Activated CD4-positive, alpha-beta T cell treated with anti-CD3 and anti-CD28 coated beads, Interleukin-2, amount 50 U/mL, for 24 hours (primary cell): ENCODE measurements around the gene SH3BP5.

Source experiments
- DNase-seq, 2 donors: peaks; one replicate each; pipeline ENCODE4 v3.0.0-alpha.2; 2020; ENCODE audit warnings: low read depth in 1 of 2, low spot score in 1 of 2

Gene SH3BP5

DNA sequence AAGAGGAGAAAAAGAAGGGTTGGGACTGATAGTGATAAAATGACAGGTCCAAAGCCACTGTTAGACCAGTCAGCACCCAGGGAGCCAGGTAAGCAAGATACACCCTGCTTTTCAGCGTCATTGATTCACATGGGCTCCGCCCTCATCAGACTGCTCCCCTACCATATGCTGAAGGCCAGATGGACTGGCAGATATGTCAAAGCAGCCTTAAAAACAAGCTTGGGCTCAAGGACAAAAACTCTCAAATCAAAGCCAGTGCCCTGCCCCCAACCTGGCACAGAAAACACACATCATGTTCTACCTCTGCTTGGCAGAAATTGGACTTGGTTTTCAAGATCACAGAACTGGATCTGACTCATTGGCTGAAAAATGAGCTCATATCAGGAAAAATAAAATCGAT lies 33.4 kb downstream of the SH3BP5 start:
- DNase-seq, result no peak

DNA sequence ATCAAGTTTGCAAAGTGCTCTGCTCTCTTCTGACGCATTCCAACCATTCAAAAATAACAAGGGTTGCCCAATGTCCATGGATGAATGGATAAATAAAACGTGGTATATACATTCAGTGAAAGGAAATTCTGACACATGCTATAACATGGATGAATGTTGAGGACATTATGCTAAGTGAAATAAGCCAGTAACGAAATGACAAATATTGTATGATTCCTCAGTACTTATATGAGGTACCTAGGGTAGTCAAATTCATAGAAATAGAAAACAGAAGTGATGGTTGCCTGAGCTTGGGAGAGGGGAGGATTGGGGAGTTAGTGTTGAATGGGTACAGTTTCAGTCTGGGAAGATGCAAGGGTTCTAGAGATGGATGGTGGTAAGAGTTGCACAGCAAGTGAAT lies 33.9 kb downstream of the SH3BP5 start:
- DNase-seq, result no peak

DNA sequence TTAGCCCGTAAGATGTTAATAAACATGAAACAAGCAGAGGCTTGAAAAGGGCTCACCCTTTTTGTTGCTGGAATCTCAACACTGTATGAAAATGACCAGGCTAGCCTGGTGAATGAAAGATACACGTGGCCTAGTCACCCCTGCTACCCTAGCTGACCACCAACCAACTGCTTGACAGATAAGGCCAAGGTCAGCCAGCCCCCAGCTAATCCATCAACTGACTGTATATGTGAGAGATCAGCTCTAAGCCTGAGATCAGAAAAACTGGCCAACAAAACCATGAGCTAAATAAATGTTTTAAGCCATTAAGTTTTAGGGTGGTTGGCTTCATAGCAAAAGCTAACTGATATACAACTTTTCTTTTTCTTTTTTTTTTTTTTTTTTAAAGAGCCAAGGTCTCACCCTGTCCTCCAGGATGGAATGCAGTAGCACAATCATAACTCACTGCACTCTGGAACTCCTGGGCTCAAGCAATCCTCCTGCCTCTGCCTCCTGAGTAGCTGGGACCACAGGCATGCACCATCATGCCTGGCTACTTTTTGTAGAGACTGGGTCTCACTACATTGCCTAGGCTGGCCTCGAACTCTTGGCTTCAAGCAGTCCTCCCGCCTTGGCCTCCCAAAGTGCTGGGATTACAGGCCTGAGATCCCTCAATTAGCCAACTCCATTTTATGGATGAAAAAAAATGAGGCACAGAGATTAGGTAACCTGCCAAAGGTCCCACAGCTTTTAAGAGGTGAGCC lies 34.6 kb downstream of the SH3BP5 start:
- DNase-seq, result no peak

DNA sequence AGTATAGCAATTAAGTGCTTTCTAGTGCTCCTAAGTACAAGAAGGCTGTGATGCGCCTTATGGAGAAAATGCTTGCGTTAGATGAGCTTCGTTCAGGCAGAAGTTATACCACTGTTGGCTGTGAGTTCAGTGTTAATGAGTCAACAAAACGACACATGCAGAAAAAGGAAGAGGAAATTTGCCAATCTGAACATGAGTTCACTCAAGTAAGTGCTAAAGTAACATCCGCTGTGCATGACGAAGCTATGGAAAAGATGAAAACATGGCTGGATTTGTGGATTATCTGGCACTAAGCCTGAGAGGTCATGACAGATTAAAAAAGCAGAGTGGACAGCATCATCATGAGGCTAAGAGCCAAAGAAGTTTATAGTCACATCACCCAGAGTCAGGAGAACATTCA lies 36.9 kb downstream of the SH3BP5 start:
- no peak for DNase-seq

DNA sequence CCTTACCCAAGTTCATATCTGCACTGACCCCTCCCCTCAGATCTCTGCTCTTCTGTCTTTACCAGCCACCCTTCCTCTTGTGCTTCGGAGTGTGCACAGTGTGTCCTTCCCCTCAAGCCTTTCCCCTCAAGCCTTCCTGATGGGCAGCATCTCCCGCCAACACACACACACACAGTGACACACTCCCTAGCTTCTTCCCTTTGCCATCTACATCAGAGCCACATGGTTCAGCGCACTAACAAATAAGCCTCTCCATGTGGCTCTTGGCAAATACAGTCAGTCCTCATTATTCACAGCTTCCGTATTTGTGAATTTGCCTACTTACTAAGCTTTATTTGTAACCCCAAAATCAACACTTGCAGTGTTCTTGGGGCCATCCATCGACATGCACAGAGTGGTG lies 37.5 kb downstream of the SH3BP5 start:
- DNase-seq, result no peak

DNA sequence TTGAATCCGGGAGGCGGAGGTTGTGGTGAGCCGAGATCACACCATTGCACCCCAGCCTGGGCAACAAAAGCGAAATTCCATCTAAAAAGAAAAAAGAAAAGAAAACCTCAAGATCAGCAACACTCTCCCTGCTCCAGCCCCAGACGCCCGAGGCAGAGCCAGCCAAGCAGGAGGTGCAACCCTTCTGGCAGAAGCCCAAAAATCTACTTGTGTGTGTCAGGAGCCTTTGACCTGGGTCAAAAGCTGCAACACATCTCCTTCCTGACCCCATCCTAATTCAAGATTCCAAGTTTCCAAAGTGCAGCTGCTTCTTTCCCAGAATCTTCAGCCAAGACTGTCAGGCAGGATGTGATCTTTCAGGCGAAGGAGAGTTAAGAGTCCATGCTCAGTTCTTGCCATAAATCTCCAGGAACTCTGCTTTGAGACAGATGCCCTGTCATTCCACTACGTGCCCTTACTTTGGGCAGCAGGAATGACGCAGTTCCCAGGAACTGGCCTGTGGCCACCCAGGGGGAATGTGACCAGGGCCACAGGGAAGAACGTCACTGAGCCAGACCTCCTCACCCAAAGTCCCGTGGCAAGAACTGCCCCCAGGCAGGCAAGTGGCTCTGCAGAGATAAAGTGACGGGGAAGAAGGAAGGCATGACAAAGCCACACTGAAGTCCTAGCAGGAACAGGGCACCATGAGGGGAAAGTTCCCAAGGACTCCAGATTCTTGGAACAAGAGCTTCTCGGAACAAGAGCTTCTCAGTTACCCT lies 39.4 kb downstream of the SH3BP5 start:
- no peak for DNase-seq

DNA sequence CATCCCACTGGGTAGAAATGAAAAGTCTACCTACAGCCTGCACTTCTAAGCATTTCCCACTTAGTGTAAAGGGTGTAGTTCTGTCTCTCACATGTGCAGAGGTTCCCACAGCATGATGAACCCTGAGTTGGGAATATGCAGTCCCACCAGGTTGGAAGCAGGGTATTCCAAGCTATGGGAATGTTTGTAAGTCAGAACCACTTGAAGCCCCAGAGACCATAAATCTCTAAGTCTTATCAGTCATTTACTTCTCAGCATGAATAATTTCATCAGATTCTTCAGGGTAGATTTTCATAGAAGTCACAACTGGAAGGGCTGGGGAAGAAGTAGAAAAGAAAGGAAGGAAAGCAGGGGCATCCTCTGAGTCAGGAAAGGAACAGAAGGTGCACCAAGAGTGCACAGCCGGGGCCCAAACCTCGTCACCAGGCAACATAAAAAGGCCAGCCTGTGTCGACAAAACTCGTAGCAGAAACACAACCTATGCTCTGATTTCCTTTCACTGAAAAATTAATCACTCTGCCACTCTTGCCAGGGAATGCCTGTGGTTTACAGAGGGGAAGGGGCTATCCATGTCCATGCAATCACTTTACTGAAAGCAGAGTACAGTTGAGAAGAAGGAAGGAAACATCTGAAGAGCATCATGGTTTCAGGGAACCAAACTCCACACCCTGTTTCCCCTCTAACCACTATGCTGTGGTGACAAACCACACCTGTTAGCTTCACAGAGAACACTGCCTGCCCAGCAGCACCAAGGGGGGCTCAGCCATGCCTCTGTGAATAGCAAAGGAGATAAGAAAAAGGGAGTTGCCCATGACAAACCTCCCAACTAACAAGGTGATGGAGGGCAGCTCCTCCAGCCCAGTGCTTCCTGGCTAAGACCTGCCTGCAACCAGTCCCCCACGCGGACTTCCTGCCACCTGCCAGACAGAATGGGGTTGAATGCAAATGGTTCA lies 40.5 kb downstream of the SH3BP5 start:
- peak; percentile 18 to 29 for DNase-seq

DNA sequence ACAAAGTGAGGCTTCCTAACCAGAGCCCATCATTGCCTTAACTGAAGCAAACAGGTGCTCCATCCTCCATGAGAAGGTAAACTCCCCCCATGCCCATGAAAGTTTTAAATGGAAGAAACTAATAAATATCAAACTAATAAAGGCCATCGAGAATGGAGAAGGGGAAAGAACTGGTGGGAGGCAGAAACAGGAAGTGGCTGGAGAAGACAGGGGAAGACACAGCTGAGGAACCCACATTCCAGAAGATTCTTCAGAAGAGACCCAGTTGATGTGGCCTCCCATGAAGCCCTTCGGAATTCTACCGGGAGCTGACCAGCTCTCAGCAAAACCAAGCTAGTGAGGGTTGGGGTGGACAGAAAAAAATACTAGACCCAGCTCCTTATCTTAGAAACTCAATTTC lies 41.6 kb downstream of the SH3BP5 start:
- DNase-seq, result no peak

DNA sequence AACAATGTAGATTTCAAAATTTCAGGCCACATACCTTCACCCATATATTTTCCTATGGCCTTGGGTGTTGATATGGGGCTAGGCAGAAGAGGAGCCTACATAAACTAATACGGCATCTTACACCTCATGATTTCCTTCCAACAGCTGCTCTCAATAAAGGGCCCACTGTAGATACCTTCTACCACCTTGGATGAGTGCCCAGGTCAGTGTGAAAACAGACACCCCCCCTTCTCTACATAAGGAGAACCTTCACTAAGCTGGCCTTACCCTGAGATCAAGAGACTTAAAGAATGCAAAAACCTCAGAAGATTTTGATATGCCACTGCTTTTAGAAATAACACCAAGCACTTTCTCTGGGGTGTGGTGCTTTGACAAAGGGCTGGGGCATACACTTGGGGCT lies 42.7 kb downstream of the SH3BP5 start:
- DNase-seq, result no peak

DNA sequence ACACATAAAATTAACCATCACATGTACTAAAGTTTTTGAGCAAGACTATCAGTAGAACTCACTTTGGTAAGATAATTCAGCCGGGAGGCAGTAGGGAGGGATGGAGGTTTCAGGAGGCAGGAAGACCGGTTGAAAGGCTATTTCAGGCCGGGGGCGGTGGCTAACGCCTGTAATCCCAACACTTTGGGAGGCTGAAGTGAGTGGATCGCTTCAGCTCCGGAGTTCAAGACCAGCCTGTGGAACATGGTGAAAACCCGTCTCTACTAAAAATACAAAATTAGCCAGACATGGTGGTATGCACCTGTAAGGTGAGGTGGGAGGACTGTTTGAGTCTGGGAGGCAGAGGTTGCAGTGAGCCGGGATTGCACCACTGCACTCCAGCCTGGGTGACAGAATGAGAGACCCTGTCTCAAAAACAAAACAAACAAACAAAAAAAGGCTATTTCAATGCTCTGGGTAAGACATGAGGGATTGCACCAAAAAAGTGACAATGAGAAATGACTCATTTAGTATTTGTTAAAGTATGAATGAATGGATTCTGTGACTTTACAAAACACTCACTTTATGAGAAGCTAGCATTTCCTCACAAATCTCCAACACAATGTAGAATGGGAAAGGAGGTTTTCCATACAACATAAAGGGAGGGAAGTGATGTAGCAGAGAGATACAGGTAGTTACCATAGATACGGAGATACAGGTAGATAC lies 43.9 kb downstream of the SH3BP5 start:
- no peak for DNase-seq

DNA sequence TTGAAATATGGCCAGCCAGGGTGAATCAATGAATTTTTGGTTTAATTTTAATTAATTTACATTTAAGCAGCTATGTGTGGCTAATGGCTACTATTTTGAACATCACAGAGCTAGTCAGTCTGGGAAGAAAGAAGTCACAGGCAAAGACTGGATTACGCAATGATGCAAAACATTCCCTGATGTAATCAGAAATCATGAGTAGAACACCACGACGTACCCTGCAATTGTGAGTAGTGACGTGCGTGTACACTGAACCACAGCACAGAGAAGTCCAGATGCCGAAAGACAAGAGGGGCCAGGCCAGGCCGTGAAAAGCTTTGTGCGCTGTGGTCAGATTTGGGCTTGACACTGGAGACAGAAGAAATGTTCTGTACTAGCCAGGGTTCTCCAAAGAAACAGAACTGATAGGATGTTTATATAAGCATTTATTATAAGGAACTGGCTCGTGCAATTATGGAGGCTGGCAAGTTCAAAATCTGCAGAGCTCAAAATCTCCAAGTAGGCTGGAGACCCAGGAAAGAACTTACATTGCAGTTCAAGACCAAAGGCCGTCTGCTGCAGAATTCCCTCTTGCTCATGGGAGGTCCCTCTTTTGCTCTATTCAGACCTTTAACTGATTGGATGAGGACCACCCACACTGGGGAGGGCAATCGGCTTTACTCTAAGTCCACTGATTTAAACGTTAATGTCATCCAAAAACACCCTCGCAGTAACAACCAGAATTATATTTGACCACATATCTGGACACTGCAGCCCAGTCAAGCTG lies 44.6 kb downstream of the SH3BP5 start:
- no peak for DNase-seq

DNA sequence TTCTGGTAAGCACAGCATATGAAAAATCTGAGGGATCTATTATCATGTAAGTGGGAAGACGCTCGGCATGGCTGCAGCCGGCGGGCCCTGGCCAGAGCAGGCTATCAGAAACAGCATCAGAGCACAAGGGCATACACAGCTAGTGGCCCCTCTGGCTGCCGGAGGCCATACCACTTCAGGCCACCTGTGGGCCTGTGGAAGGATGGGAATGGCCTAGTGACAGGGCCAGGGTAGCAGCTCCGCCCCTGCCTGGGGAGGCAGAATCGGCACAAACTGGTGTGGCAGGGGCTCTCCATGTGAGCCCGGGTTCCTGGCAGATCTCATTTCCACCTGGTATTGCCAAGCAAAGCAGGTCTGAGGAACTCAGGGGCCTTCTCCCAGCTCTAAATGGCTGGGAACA lies 46.4 kb downstream of the SH3BP5 start:
- no peak for DNase-seq

DNA sequence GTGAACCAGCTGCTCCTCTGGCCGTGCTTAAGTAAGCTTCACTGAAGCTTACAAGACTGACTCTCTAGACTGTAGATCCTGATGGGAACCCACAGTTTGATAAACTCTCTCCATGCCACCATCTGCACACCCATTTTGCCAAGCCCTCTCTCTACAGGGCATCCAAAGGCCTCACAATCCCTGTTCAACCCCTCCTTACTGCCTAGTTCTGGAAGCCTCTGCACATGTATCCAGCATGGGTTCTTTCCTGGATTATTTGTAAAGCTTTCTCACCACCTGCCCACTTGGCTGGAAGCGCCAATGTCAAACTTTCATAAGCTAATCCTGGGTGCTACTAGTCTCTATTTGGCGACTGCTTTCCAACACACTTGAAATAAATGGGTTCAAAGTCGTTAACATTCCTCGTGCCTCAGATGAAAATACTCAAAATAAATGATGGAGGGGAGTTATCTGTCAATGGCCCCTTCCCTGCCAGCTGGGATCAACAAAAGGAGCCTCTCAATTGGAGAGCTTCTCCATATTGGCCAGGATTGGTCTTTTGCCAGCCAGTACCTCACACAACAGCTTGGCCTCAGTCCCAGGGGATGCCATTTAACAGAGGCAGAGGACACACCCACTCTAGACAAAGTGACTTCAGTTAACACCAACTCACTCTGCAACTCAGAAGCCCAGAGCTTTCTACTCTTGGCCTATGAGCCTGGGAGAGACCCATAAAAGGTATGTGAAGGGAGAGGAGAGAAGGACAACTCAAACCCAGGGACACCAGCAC lies 48.1 kb downstream of the SH3BP5 start:
- no peak for DNase-seq

DNA sequence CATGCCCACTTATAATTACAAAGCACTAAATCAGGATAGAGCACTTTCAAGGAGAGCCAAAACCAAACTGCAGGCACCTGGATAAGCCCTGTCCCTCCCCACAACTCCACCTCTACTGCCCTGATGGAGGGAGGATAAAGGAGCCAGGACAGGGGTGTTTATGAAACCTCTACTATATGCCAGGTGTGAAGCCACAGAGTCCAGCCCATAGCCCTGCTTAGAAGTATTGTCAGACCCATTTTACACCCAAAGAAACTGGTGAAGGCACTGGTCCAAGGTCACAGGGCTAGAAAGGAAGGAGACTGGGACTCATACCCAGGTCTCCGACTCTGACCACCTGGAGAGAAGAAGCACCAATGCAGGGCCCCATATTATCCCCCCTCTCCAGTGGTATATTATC lies 48.7 kb downstream of the SH3BP5 start:
- DNase-seq, result no peak

DNA sequence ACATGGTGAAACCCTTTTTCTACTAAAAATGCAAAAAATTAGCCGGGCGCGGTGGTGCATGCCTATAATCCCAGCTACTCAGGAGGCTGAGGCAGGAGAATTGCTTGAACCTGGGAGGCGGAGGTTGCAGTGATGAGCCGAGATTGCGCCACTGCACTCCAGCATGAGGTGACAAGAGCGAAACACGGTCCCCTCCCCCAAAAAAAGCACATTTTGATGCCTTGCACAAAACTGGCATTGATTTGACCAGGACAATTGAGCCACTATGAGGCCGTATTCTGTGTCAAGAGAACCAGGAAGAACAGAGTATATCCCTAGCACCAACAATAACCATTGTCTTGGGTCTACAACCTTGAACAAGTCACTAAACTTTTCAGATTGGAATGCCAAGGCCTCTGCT lies 50.6 kb downstream of the SH3BP5 start:
- no peak for DNase-seq

DNA sequence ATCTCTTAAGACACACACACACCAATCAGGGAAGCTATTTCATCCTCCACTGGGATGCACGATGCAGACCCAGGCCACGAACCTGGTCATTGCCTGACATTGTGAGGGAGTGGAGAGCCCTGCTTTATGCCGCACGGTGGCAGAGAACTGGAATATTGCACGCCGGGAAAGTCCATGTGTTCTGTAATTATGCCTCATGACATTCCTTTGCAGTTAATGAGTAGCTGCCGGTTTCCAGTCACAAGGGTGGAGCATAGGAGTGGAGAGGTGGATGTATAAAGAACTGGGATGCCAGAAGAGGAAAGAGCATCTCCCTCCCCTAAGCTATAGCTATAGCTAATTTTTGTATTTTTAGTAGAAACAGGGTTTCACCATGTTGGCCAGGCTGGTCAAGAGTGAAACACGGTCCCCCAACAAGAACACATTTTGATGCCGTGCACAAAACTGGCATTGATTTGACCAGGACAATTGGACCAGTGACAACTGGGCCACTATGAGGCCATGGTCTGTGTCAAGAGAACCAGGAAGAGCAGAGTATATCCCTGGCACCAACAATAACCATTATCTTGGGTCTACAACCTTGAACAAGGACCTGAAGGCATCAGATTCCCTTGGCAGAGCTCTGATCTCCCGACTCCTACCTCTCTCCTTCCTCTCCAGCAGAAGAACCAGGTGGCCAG lies 51.4 kb downstream of the SH3BP5 start:
- DNase-seq, result no peak

DNA sequence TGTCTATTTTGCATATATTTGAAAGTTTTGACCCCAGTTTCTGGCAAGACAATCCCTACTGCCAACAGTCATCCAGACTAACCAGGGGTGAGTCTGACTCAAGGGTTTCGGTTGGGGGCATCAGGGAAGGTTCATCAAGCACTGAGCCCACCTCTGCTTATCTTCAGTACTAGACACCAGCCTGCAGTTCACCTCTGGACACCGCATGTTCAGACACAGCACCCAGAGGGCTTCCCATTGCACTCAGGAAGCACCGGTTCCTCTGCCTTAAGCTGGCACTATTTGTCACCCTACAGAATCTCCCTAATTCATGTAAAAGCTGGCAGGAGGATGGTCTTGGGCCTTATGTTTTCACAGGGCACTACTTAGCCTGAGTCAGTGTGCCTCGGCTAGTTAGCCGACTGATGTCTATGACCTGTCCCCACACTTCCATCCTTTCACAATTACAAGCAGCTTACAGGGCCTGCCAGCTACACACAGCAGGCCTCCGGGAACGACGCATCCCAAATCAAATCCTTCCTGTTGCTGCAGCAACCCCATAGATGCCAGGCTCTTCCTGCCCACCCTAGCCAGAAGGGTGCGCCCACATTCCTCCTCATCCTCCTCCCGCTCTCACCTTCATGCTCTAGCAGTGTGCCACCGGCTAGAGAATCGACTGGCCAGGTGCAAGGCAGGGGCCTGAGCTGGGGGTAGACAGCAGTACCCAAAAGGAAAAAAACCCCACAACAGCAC lies 52.5 kb downstream of the SH3BP5 start:
- DNase-seq, result no peak

DNA sequence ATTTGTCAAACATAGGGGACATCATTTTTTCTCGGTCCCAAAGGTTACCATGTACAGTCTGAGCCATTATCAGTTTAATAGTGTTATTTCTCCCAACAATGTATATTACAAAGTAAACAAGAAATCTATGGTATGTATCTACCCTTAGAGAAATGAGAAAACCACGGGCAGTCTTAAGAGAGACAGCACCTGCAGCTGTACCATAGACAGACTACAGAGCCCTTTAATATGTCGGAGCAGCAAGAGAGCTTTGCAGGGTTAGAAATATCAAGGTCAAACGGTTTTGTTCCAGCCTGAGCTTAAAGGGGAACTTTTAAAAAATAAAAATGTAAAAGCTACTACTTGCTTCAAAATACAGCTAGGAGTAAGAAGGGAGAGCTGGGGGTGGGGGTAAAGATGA lies 53.2 kb downstream of the SH3BP5 start:
- DNase-seq, result no peak
